ENCODE data around the gene C1orf159.

The C1orf159 gene

DNA sequence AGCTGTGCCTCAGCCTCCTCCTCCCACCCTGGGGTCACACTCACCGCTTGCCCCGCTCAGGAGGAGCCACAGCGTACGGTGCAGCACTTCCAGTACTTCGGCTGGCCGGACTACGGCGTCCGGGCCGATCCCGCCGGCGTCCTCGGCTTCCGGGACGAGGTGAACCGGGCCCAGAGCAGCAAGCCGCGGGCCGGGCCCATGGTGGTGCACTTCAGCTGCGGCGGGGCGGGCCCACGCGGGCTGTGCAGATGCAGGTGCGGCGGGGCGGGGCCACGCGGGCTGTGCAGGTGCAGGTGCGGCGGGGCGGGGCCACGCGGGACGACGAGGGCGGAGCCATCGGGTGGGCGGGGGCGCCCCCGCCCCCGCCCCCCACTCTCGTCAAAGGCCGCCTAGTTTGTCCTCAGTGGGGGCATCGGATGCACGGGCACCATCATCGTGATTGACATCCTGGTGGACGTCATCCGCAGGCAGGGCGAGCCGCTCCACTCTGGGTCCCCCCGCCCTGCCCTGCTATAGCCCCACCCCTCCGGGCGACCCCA is 47.3 kb downstream of the C1orf159 start:
- peak; percentile 42 for TF ChIP-seq TCF12 (IDR thresholded peaks at IDR 0.05; ENCODE audit: low read depth)
- TF ChIP-seq MAX (IDR thresholded peaks at IDR 0.05) = no peak

DNA sequence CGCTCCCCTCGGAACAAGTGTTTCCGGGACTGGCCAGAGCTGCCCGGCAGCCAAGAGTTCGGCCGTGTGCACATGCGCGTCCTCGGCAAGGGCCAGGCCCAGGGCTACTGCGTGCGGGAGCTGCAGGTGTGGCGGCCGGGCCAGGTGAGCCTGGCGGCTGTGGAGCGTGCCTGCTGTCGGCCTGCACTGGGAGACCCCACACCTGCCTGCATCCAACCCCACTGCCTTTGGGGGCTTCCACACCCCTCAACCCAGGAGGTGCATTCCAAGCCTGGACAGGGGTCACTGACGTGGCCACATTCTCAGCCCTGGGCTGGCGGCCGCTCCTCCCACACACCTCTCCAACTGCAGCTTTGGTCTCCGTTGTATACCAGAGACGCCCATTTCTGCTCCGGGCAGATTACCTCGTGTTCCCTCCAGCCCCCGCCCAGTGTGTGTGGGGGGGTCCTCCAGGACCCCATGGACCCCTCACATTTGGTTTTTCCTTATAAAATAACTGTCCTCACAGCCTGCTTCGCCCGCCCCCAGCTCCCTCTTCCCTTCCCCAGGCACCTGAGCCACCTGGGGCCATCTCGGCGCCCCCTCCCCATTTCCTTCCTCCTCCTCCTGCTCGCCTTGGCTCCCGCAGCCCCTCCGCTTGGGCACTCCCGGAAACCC is 47.9 kb downstream of the C1orf159 start:
- TF ChIP-seq, protein P1, sequence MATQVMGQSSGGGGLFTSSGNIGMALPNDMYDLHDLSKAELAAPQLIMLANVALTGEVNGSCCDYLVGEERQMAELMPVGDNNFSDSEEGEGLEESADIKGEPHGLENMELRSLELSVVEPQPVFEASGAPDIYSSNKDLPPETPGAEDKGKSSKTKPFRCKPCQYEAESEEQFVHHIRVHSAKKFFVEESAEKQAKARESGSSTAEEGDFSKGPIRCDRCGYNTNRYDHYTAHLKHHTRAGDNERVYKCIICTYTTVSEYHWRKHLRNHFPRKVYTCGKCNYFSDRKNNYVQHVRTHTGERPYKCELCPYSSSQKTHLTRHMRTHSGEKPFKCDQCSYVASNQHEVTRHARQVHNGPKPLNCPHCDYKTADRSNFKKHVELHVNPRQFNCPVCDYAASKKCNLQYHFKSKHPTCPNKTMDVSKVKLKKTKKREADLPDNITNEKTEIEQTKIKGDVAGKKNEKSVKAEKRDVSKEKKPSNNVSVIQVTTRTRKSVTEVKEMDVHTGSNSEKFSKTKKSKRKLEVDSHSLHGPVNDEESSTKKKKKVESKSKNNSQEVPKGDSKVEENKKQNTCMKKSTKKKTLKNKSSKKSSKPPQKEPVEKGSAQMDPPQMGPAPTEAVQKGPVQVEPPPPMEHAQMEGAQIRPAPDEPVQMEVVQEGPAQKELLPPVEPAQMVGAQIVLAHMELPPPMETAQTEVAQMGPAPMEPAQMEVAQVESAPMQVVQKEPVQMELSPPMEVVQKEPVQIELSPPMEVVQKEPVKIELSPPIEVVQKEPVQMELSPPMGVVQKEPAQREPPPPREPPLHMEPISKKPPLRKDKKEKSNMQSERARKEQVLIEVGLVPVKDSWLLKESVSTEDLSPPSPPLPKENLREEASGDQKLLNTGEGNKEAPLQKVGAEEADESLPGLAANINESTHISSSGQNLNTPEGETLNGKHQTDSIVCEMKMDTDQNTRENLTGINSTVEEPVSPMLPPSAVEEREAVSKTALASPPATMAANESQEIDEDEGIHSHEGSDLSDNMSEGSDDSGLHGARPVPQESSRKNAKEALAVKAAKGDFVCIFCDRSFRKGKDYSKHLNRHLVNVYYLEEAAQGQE (IDR thresholded peaks at IDR 0.05; ENCODE audit: low read depth) = no peak
- TF ChIP-seq ZBTB7A (IDR thresholded peaks at IDR 0.05; ENCODE audit: low read depth) = peak; percentile 60

- TF ChIP-seq MAX (IDR thresholded peaks at IDR 0.05) (no peak), CREB1 (IDR thresholded peaks at IDR 0.05; ENCODE audit: low read depth) (no peak), FOXM1 (IDR thresholded peaks at IDR 0.05; ENCODE audit: borderline replicate concordance, low read depth) (no peak), EGR1 (IDR thresholded peaks at IDR 0.05) (no peak), EP300 (IDR thresholded peaks at IDR 0.05; ENCODE audit: borderline replicate concordance) (no peak), CEBPB (IDR thresholded peaks at IDR 0.05) (no peak), TEAD4 (IDR thresholded peaks at IDR 0.05) (no peak), ZBTB7A (IDR thresholded peaks at IDR 0.05; ENCODE audit: low read depth) (no peak), NFIC (IDR thresholded peaks at IDR 0.05) (no peak), YY1 (IDR thresholded peaks at IDR 0.05; ENCODE audit: low read depth) (no peak), TAF1 (IDR thresholded peaks at IDR 0.05; ENCODE audit: low read depth) (no peak)
- TF ChIP-seq, protein P2, sequence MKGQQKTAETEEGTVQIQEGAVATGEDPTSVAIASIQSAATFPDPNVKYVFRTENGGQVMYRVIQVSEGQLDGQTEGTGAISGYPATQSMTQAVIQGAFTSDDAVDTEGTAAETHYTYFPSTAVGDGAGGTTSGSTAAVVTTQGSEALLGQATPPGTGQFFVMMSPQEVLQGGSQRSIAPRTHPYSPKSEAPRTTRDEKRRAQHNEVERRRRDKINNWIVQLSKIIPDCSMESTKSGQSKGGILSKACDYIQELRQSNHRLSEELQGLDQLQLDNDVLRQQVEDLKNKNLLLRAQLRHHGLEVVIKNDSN (IDR thresholded peaks at IDR 0.05) = no peak
Observed at GRCh38 chr1:1067284-1067859, 48.5 kb downstream of the C1orf159 start.

DNA sequence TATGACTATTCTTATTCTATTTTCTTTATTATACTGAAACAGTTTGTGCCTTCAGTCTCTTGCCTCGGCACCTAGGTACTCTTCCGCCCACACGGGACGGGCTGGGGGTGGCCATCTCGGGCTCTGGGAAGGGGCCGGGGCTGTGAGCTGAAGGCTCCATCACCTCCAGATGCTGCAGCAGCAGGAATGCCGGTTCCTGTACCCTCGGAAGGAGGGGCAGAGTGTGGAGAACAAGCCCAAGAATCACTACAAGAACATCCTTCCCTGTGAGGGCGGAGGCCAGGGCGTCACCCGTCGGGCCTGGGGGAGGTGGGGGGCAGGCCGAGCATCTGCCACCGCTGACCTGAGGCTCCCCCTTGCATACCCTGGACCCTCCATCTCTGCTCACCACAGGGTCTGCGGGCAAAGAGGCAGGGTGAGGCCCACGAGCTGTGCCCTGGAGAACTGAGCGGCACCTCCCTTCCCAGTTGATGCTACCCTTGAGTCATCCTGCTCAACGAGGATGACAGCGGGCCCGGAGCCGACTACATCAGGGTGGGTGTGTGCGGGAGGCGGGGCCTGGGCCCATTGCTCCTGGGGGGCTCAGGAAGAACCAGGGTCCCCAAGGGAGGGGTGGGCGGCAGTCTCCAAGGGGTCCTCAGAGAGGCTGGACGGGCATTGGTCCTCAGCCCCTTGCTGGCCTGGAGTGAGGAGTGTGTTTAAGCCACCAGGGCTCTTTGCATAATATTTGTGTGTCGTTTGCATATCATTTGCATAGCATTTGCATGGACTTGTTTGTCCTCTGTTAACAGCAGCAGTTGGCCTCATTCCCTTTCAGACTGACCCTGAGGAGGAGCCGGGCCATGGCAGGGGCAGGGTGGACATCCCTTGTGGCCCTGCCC is 49.2 kb downstream of the C1orf159 start:
- no peak for TF ChIP-seq TEAD4 (IDR thresholded peaks at IDR 0.05)
- TF ChIP-seq RAD21 (IDR thresholded peaks at IDR 0.05; ENCODE audit: low read depth) = no peak
- no peak for TF ChIP-seq EGR1 (IDR thresholded peaks at IDR 0.05)
- no peak for TF ChIP-seq CREB1 (IDR thresholded peaks at IDR 0.05; ENCODE audit: low read depth)
- TF ChIP-seq, protein P1 (IDR thresholded peaks at IDR 0.05; ENCODE audit: low read depth) = no peak
- no peak for TF ChIP-seq YY1 (IDR thresholded peaks at IDR 0.05; ENCODE audit: low read depth)
- TF ChIP-seq, protein P2 (IDR thresholded peaks at IDR 0.05) = no peak
- no peak for TF ChIP-seq FOXM1 (IDR thresholded peaks at IDR 0.05; ENCODE audit: borderline replicate concordance, low read depth)
- no peak for TF ChIP-seq MAX (IDR thresholded peaks at IDR 0.05)
- no peak for TF ChIP-seq CEBPB (IDR thresholded peaks at IDR 0.05)
- TF ChIP-seq TCF12 (IDR thresholded peaks at IDR 0.05; ENCODE audit: low read depth) = no peak

DNA sequence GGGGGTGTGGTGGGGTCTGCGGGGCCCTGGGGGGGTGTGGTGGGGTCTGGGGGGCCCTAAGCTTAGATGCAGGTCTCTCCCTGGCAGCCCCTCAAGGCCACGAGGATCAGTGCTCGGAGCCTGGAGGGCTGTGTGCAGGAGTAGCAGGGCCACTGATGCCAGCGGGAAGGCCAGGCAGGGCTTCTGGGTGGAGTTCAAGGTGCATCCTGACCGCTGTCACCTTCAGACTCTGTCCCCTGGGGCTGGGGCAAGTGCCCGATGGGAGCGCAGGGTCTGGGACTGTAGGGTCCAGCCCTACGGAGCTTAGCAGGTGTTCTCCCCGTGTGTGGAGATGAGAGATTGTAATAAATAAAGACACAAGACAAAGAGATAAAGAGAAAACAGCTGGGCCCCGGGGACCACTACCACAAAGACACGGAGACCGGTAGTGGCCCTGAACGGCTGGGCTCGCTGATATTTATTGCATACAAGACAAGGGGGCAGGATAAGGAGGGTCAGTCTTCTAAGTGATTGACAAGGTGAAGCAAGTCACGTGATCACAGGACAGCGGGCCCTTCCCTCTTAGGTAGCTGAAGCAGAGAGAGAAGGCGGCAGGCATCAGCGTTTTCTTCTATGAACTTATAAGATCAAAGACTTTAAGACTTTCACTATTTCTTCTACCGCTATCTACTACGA is 50.5 kb downstream of the C1orf159 start:
- TF ChIP-seq, protein P1 (IDR thresholded peaks at IDR 0.05; ENCODE audit: low read depth) = no peak
- TF ChIP-seq FOXM1 (IDR thresholded peaks at IDR 0.05; ENCODE audit: borderline replicate concordance, low read depth) (no peak), TEAD4 (IDR thresholded peaks at IDR 0.05) (no peak), ZBTB7A (IDR thresholded peaks at IDR 0.05; ENCODE audit: low read depth) (no peak), MAX (IDR thresholded peaks at IDR 0.05) (no peak), EP300 (IDR thresholded peaks at IDR 0.05; ENCODE audit: borderline replicate concordance) (no peak), TAF1 (IDR thresholded peaks at IDR 0.05; ENCODE audit: low read depth) (no peak), CREB1 (IDR thresholded peaks at IDR 0.05; ENCODE audit: low read depth) (no peak), TCF12 (IDR thresholded peaks at IDR 0.05; ENCODE audit: low read depth) (no peak), YY1 (IDR thresholded peaks at IDR 0.05; ENCODE audit: low read depth) (no peak), NFIC (IDR thresholded peaks at IDR 0.05) (no peak), RAD21 (IDR thresholded peaks at IDR 0.05; ENCODE audit: low read depth) (no peak)
- TF ChIP-seq, protein P2 (IDR thresholded peaks at IDR 0.05) = no peak

Measured in Ishikawa (cell line).